Measurements from ENCODE around the gene SMIM33.

The SMIM33 gene

DNA sequence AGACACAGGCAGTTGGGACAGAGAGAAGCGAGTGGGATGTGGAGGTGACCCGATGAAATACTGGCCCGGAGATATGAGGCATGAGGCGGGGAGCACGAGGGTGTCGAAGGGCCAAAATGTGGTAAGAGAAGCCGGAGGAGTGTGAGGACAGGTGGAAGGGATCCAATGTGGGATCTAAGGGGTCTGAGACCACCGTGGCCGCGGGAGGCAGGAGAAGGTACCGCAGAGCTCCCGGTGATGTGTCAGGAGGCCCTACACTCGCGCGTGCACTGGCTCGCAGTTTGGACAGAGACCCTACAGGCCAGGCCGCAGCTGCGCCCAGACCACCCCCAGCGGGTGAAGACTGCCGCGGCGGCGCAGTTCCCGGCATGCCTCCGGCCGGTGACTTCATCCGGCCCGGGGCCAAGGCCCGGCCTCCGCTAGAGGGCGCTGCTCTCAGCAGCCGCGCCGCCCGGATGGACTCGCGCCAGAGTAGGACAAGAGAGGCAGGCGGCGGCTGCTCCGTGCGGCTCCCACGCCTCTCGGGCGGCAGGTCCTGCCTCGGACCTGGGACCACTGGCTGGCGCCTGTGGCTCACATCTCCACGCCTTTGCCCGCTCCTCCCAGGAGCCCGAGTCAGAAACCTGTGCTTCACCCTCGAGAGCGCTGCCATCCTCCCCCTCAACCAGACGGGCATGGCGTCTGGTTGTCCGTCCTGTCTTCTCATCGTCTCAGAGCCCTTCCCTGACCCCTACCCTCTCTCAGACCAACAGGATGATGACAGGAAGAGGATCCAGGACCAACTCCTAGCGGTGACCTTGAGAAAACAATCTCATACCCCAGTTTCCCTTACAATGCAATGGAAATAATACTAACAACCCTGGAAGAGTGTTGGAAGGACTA, 47.1 kb downstream of the SMIM33 start:
- peak; percentile 80 for DNase-seq (ENCODE audit: extremely low spot score, insufficient read length, low read depth)
- peak; percentile 46 for FAIRE-seq

Data from GM18507 (cell line).